Left lung (tissue), 10 donors: ENCODE data around the gene ZSWIM6. TPM values are rescaled to one million over a fixed set of nuclear protein-coding genes. Genes with fewer than 3 reads are reported as not detected.
A peak's percentile ranks its signal among the peaks of the same experiment; 100 is the strongest.

Experiments
- ATAC-seq: fragments of 200-7000 bp; cut with Tn5 transposase; one replicate; pipeline ENCODE4 v1.9.1; 2020; ENCODE audit warnings: moderate library complexity
- DNase-seq, 4 donors: peaks; one replicate each; pipeline ENCODE4 v3.0.0-alpha.2; 2013 to 2020
- H3K27ac ChIP-seq, 2 donors: fragments of 200-600 bp; sonication (generic) in 1 of 2; one replicate each; pipeline versions ENCODE4 v1.5.0 to v1.8.0; 2020 to 2021
- H3K27me3 ChIP-seq, 2 donors: fragments of 200-600 bp; sonication (generic) in 1 of 2; one replicate each; pipeline versions ENCODE4 v1.5.0 to v1.8.0; 2020 to 2021
- H3K36me3 ChIP-seq, 2 donors: fragments of 200-600 bp; sonication (generic) in 1 of 2; one replicate each; pipeline versions ENCODE4 v1.5.0 to v1.8.0; 2020 to 2021
- H3K4me1 ChIP-seq, 2 donors: fragments of 200-600 bp; one replicate each; pipeline ENCODE4 v1.8.0; 2021
- H3K4me3 ChIP-seq, 2 donors: fragments of 200-600 bp; sonication (generic) in 1 of 2; one replicate each; pipeline versions ENCODE4 v1.5.0 to v1.8.0; 2020 to 2021; ENCODE audit warnings: mild to moderate bottlenecking in 1 of 2
- H3K9me3 ChIP-seq, 2 donors: fragments of 200-600 bp; sonication (generic) in 1 of 2; one replicate each; pipeline versions ENCODE4 v1.5.0 to v1.8.0; 2020 to 2021
- CTCF ChIP-seq, 2 donors: fragments of 200-600 bp; sonication (generic) in 1 of 2; IDR thresholded peaks; one replicate each; pipeline versions ENCODE4 v1.5.0 to v1.8.0; 2021; ENCODE audit warnings: antibody characterized with exemption in 2 of 2
- intact Hi-C, 2 donors: fragments of 100-400 bp; cut with DNase I; formaldehyde crosslinking; loops; one replicate each; pipeline versions ENCODE4 v1.11.2 to v1.14.2; 2022
- polyA plus RNA-seq, 6 donors: library from polyadenylated mRNA; unstranded; fragments of 120-200 nt; gene quantifications; one replicate each; pipeline ENCODE4 v1.2.1, GENCODE V29; 2013; ENCODE audit not compliant: insufficient read length in 6 of 6
- total RNA-seq, 2 donors: library from RNA; stranded (reverse); fragmentation: NEBNext Ultra II Directional; extraction: Animal tissue kit (Norgen Biotek cat#: 25700); gene quantifications; one replicate each; pipeline ENCODE4 v1.2.1, GENCODE V29; 2021
- donor health status: DM: no; HTN: yes; CAD: no.
- donor health status: DM: no; HTN: no; CAD: no.

The ZSWIM6 gene
- total and polyA plus RNA-seq, 8 donors, result 17.5 to 24.4 (median 22.3) TPM

- H3K27ac ChIP-seq, result no peak overlapping the region
- ATAC-seq (no peak), DNase-seq (no peak)
- intact Hi-C loops, result no loop called here
- H3K36me3 ChIP-seq, result no peaks in the 10 kb centered on the region
- no peaks in the 10 kb centered on the region for H3K27me3 ChIP-seq
- no peak overlapping the region for H3K4me3 ChIP-seq
- no peaks in the 10 kb centered on the region for H3K9me3 ChIP-seq
- TF ChIP-seq CTCF (IDR thresholded peaks at IDR 0.05), result no peak
- H3K4me1 ChIP-seq, result peaks cover 0 to 20% of the 10 kb centered on the region in 2 donors
These were observed 136.4 kb downstream of the ZSWIM6 start for GRCh38 chr5:61468483-61468865.

- DNase-seq (no peak), ATAC-seq (no peak)
- Histone ChIP-seq H3K4me1 (peaks cover 0 to 13% of the 10 kb centered on the region in 2 donors), H3K27ac (no peak overlapping the region), H3K9me3 (no peaks in the 10 kb centered on the region), H3K27me3 (no peaks in the 10 kb centered on the region), H3K36me3 (no peaks in the 10 kb centered on the region), H3K4me3 (no peak overlapping the region)
- intact Hi-C loops, result no loop called here
- TF ChIP-seq CTCF (IDR thresholded peaks at IDR 0.05), result no peak
These were observed 139.3 kb downstream of the ZSWIM6 start for GRCh38 chr5:61471352-61471751.

GRCh38 chr5:61472172-61472958 is 140.3 kb downstream of the ZSWIM6 start:
- no peak overlapping the region for H3K27ac ChIP-seq
- H3K27me3 ChIP-seq, result no peaks in the 10 kb centered on the region
- intact Hi-C loops, result no loop called here
- ATAC-seq (no peak), DNase-seq (no peak)
- H3K9me3 ChIP-seq, result no peaks in the 10 kb centered on the region
- H3K4me1 ChIP-seq, result peaks cover 0 to 7% of the 10 kb centered on the region in 2 donors
- TF ChIP-seq CTCF (IDR thresholded peaks at IDR 0.05), result no peak
- H3K36me3 ChIP-seq, result no peaks in the 10 kb centered on the region
- no peak overlapping the region for H3K4me3 ChIP-seq

GRCh38 chr5:61474746-61475145 is 142.7 kb downstream of the ZSWIM6 start:
- no peaks in the 10 kb centered on the region for H3K27me3 ChIP-seq
- H3K36me3 ChIP-seq, result no peaks in the 10 kb centered on the region
- H3K27ac ChIP-seq, result no peak overlapping the region
- DNase-seq (no peak), ATAC-seq (peak; percentile 60)
- H3K9me3 ChIP-seq, result no peaks in the 10 kb centered on the region
- no peak overlapping the region for H3K4me3 ChIP-seq
- TF ChIP-seq CTCF (IDR thresholded peaks at IDR 0.05), result no peak
- no peaks in the 10 kb centered on the region for H3K4me1 ChIP-seq
- intact Hi-C loops, result no loop called here

- H3K36me3 ChIP-seq, result no peaks in the 10 kb centered on the region
- no peak for TF ChIP-seq CTCF (IDR thresholded peaks at IDR 0.05)
- intact Hi-C loops, result no loop called here
- no peak overlapping the region for H3K27ac ChIP-seq
- H3K4me3 ChIP-seq, result no peak overlapping the region
- ATAC-seq (no peak), DNase-seq (no peak)
- H3K27me3 ChIP-seq, result no peaks in the 10 kb centered on the region
- no peaks in the 10 kb centered on the region for H3K4me1 ChIP-seq
- no peaks in the 10 kb centered on the region for H3K9me3 ChIP-seq
These were observed 145.7 kb downstream of the ZSWIM6 start for GRCh38 chr5:61477788-61478187.
